HG03469 (cell line): Measurements from ENCODE around the gene GCG.

Experiments used
- ATAC-seq: cut with Tn5 transposase; IDR thresholded peaks from one replicate; pipeline ENCODE4 v1.9.1; 2021; ENCODE audit warnings: mild to moderate bottlenecking, moderate library complexity, moderate number of reproducible peaks; ENCODE audit not compliant: unreplicated experiment

Gene GCG

DNA sequence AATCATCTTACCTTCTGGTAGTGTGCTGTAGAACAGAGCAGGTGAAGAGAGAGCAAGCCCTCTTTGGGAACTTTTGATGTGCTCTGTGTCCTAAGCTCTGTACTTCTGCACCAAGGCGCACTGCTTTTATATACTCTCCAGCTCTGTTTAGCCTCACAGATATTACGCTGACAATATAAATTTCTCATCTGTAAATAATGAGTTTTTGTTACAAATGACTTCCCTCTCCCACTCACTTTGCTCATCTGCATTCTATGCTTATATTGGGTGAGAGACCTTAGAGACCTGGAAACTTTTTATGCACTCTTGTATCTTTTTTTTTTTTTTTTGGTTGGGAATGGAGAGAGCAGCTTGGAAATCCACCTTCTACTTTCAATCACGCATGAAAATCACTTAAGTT, at the start of gene GCG:
TSS of gene GCG (minus strand) at position 101 of the 400 bp plus-strand sequence. CDS start 3,069 bp downstream, outside the sequence.
- no peak for ATAC-seq

DNA sequence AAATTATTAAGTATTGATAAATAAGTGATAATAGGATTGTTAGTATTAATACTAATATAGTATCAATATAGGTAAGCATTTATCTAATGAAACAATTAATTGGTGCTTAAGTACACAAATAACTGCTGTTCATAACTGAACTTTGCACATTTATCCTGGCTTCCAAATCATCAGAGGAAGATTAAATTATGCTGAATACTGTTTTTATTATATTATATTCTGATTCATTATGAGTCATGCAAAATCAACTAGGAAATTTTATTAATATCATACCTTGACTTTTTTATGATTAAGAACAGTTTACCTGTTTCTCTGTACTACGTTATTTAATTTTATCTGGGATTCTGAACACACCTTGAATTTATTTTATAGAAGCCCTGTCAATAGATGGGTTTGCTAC, 48.6 kb upstream of the GCG start:
- no peak for ATAC-seq

DNA sequence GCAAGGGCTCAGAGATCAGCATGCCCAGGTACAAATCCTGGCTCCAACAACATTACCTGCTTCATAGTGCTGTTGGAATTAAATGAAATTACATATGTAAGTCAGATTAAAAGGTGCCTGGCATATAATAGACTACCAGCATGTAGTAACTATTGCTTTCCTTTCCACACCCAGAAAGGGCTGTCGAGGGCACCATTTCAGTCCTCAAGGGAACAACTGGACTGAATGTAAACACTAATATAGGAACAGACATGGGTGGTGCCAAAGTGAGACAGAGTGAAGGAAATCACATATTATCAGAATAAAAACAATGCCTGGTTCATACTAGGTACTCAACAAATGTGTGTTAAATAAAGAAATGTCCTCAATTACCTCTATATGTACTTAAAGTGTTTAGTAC, 47.9 kb upstream of the GCG start:
- no peak for ATAC-seq

DNA sequence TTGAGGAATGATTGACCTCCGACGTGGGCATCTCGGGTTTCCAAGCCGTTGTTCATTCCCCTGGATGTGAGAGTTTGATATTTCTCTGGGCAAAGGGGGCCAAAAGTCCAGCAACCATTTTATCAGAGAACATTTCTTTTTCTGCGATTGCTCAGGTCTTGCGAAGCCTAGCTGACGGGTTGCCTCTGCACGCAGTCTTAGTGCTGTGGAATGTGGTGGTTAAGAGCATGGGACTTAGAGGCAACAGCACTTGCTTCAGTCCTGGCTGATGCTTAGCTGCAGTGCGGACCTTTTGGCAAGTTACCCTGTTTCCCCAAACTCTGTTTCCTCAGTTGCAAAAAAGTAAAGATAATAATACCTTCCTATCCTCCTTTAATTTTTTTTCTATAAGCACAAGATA, 46.2 kb upstream of the GCG start:
- ATAC-seq: no peak

DNA sequence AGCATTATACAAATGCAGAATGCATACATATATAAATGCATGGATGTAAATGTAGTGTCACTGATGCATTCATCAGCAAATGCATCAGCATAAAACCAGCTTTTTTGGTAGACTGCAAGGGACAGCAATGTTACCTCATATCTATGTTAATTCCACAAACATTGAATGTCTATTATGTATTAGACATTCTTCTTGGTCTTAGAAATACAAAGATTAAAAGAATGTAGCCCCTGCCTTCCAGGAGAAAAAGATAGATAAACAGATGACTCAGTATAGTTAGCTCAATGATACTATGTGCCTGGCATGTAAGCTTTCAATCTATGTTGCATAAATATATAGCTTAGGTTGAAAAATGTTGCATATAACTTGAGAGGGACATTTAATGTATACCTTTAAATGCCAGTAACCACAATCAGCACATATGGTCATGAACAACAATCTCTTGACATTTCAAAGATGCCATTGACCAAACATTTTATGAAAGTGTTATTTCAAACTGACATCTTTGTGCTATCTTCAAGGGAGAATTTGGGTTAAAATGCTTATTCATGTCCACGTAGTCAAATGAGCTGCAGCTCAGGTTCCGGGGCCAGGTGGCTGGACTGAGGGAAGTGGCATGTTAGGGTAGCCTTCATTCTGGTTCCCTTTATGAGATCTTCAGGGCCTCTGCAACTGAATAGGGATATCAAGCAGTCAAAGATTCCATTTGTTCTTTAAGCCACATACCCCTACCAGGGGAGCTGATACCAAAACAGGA, 45.2 kb upstream of the GCG start:
- ATAC-seq: no peak

- ATAC-seq: no peak
These were observed 44.6 kb upstream of the GCG start for GRCh38 chr2:162196638-162197037.

GRCh38 chr2:162188451-162188850, 36.4 kb upstream of the GCG start:
- ATAC-seq: no peak

DNA sequence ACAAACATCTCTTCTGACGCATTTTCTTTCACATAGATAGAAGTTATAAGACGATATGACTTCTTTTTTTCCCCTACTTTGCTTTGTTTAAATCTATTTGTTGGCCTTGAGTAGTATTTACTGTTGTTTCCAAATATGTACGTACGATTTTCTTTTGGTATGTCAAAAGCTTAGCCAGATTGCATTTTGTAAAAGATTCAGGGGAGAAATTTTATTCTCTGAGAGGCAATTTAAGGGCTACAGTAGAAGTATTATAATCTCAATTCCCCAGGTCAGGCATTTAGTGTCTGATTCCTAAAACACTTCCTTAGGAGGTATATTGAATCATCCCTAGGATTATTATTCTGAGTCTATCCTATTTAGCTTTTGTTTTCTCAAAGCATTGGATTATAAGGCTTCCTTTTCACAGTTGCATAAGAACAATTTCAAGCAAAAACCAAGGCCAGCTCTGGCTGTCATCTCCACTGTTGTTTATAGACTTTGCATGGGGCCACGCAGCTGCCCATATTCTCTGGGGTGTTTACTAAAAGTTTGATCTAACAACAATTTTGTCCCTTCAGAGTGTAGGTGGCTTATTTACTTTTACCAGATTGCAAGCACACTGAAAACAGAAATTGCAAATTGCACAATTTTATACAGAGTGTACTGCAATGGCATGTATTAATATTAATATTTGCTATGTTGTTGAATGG, 33.6 kb upstream of the GCG start:
- no peak for ATAC-seq

DNA sequence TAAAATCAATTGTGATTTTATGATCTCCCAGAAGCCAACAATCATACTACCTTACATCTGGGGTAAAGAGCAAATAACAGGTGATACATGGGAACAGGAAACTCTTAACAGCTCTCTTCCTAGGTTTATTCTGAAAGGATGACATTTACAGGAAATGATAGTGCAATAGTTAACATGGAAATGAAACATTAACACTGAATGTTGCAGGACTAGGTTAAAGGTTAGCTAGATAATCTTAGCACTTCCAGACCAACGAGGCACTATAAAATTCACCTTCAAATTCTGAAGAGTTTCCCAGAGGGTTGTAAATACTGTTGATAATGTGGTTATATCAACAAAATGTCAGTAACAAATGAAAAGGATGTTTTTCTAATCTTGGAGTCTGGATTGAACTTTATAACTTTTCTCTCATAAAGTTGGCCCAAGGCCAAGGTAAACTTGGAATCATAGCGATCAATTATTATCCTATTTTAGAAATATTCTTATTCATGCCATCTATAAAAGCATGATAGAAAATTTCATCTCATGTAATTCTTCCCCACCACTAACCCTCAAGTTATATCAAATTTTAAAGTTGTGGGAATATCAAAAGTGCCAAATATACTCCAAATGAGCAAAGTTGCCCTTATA, 32.9 kb upstream of the GCG start:
- ATAC-seq: no peak

- no peak for ATAC-seq
These were observed 32.3 kb upstream of the GCG start for GRCh38 chr2:162184359-162184758.

GRCh38 chr2:162182395-162182794, 30.3 kb upstream of the GCG start:
- no peak for ATAC-seq

GRCh38 chr2:162177301-162177700, 25.3 kb upstream of the GCG start:
- no peak for ATAC-seq

GRCh38 chr2:162175714-162176113, 23.7 kb upstream of the GCG start:
- no peak for ATAC-seq

- ATAC-seq: no peak
These were observed 22.7 kb upstream of the GCG start for GRCh38 chr2:162174746-162175145.

GRCh38 chr2:162172802-162173370, 20.8 kb upstream of the GCG start:
- no peak for ATAC-seq

DNA sequence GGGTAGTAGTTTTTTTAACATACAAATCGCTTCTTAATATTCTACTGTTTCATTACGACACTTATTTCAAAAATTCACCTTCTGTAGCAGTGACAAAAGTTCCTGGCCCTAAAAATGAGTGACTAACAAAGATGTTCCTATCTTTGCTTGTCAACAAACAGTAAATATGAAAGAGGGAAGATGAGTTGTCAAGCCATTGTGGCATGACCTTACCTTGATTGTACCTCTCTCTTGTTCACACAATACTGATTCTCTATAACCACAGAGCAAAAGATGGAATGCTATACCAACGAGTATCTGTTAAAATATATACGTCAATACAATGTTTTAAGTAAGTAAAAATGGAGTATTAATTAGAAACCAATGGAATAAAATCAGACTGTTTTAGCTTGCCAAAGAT, 14.7 kb upstream of the GCG start:
- no peak for ATAC-seq

- no peak for ATAC-seq
These were observed 14.1 kb upstream of the GCG start for GRCh38 chr2:162166174-162166573.

DNA sequence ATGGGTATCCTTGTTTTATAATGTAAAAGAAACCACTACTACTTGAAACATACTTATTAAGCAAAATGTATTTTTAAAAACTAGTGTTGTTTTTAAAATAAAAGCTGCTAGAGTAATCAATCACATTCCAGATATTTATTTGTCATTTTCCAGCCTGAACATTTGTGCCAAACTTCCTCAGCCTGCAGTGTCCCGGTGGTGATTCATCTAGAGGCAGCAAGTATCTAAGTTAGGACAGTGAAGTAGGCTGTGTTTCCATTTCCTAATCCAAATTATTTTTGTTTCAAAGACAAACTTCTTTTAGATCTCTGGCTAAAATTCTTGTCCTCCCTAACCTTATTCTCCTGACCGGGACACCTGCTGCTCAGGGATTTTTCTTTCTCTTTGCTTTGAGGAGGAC, 12.8 kb upstream of the GCG start:
- ATAC-seq: no peak

DNA sequence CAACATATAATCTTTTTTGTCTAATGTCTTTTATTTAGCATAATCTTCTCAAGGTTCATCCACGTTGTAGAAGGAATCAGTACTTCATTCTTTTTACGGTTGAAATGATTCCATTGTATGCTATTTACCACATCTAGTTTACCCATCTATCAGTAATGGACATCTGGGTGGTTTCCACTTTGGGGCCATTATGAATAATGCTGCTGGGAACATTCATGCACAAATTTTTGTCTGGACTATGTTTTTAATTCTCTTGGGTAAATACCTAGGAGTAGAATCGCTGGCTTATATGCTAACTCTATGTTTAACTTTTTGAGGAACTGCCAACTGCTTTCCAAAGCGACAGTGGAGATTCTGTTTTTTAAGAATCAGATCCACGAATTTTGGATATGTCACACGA, 7.4 kb upstream of the GCG start:
- ATAC-seq: no peak

GRCh38 chr2:162156149-162156548, 4.1 kb upstream of the GCG start:
- no peak for ATAC-seq

DNA sequence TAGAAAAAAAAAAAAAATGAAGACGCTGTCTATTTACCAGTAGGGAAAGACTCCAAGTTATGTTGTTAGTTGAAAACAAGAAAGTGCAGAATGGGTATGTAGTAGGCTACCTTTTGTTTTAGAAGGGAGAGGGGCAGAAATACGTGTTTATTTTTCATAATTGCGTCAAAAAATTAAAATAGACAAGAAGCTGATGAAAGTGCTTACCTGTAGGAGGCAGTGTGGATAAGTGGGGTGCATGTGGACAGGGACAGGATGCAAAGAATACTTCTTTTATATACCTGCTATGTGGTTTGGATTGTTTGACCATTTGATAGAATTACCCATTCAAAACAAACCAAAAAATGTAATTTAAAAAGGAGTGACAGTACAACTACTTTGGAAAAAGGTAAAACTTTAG, 3.0 kb upstream of the GCG start:
- ATAC-seq: no peak
